Measurements from ENCODE around the gene MAEA.
A peak's percentile ranks its signal among the peaks of the same experiment; 100 is the strongest.

Gene MAEA

DNA sequence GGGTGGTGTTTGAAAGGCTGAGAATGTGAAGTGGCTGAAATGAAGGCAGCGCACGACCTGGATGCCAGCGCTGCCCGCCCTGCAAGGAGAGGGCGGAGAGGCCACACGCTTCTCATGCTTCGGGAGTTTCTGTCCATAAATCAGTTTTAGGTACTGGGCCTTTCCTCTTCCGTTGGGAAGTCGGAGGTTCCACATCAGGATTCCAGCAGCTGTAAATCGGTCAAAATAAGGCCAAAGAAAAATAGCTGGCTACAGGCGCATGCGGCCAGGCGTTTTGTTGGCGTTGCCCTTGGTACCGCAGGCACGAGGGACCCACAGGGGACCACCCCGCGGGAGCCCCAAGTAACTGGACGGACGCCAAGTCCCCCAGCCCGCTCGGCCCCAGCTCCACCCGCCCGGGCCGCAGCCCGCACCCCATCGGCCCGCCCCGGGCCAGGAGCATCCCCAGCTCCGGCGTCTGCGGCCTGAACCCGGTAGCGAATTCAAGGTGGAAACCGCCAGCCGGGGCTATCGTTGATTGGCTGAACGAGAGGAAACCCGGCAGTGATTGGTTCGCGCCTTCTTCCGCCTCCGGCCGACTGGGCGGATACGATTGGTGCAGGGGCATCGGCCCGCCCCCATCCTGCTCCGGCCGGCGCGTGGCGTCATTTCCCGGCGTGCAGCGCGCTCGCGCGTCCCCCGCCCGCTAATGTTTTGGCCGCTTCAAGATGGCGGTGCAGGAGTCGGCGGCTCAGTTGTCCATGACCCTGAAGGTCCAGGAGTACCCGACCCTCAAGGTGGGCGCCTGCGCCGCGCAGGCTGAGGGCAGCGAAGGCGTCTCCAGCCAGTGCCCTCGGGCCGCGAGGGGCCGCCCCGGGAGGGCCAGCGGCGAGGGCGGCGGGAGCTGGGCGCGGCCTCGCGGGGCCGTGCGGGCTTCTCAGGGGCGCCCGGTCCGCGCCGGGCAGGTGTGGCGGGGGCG, at the start of gene MAEA:
TSS of gene MAEA (plus strand) at position 685 of the 958 bp plus-strand sequence. CDS start at position 708, 23 bp downstream.
- peak; percentile 66 to 98 (median 95) for DNase-seq

DNA sequence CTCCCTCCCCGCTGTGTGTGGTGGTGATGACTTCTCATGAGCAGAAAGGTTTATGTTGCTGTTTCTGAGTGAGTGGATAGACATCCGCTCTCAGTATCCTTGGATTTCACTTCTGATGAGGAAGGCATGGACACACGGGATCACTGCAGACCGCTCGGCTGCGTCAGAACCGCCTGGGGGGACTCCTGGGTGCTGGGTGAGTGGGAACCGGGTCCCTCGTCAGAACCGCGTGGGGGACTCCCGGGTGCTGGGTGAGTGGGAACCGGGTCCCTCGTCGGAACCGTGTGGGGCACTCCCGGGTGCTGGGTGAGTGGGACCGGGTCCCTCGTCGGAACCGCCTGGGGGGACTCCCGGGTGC, 49.8 kb upstream of the MAEA start:
- no peak for DNase-seq

DNA sequence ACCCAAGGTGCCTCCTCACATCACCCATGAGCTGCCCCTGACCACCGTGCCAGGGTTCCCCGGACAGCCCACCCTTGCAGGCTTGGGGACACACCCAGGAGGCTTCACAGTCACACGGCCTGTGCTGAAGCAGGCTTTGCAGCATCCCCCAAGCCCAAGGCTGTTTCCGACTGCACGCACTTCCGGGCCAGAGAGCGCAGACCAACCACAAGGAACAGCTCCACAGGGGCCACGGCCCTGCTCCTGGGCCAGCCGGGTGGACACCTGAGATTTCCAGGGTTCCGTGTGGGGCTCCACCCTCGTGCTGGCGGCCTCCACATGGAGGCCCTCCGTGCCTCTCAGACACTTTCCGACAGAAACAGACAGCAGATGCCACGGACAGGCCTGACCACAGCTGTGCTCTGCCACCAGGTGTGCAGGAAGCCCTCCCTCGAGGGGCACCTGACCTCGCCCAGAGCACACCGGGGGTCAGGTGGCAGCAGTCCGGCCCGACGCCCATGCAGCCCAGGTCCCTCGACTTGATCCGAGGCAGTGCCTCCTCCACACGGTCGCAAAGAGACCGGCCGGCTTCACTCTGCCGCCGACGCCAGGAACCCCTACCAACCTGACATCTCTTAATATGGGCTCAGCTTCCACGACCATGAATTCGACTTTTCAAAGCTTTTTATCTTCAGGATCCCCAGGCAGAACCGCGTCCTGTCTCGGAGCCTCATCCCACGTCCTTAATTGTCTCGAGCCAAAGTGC, 48.8 kb upstream of the MAEA start:
- no peak for DNase-seq

DNA sequence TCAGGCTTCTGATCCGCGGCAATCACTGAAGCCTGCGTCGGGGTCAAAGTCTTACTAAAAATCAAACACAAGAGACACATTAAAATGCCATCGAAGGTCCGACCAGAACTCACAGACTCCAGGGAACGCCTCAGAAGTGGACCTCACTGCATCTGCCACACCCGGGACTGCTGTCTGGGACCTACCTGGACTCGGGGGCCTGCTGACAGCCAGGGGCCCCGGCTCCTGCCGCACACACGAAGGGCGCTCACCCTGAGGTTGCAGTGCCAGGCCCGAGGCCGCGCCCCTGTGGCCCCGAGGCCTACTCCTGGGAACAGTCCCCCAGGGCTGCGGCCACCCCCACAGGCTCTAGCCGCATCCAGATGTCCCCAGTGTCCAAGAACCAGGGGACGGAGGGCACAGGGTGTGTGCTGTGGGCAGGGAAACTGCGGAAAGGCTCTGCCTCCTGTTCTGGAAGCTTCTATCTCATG, 48.2 kb upstream of the MAEA start:
- DNase-seq, result no peak

DNA sequence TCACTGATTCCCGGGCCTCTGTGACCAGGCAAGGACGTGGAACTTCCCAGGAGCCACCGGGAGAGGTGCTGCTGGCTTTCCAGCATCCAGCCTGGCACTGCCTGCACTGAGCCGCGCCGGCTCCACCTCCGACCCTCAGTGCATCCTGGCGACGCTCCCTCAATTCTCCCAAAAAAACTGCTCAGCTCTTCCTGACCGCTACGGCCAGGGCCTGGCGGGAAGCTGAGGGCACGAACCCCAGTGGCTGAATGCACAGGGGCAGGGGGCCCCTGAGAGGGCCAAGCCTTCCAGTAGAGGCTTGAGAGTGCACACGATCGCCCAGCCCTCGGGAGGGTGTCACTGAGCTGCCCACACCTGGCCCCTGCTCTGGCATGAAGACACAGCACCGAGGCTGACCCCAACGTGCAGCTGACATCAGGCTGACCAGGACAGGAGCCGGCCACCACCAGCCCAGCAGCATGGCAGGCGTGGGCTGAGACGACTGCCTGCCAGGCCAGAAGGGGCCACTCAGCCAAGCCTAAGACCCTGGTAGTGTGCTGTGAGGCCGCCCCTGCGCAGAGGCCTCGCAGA, 47.7 kb upstream of the MAEA start:
- DNase-seq, result no peak

DNA sequence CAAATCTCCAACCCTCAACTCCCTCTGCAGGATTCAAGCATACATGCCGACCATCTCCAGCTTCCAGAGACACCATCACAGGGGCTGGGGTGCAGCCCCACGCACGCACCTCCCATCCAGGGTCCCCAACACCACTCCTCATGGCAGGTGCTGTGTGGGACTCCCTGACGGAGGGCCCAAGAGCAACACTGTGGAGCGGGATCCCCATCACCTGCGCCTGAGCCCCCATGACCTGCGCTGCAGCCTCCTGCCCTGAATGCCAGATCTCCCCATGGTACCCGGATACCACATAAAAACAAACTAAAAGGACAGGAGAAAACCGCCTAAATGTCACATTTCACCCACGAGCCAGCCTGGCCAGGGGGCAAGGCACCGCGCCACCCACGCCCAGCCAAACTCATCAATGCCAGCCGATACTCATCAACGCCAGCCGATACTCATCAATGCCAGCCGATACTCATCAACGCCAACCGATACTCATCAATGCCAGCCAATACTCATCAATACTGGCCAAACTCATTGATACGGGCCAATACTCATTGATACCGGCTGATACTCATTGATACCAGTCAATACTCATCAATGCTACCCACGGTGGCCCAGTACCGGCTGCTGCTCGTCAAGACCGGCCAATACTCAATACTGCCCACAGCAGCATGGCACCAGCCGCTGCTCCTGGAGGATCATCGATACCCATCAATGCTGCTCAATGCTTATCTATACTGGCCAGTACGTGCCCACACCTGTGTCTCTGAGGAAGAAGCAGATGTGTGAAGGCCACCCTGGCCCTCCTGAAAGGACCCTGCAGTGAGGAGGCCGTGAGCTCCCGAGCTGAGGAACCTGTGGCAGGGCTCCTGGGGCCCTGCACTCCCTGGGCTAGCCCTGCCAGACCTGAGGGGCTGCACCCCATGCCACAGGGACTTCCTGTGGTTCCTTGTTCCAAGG, 46.9 kb upstream of the MAEA start:
- DNase-seq, result no peak

DNA sequence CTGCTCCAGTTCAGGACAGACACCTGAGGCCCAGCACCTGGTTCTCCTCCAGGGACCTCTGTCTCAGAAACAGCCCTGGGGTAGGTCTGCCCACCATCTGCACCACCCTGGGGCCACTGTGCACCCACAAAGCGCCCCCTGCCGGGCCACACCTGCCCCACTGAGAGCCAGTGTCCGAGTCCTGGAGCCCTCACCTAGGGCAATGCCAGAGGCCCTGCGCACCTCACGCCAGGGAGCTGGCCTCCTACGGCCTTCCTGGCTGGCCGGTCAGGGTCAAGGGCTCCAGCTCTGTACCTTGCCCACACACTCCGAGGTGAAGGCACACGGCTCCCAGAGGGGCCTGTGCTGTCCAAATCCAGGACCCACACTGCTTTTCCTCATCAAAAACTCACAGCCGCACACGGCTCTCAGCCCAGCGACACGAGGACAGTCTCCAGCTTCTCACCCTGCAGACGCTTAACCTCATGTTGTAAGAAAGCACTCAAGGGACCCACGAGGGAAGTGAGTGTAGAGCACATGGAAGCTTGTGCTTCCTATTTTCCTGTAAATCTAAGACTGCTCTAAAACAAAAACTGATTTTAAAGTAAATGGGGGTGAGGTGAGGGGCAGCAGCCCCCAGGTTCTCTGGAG, 46.1 kb upstream of the MAEA start:
- no peak for DNase-seq

- DNase-seq, result no peak
Measured at GRCh38 chr4:1244081-1244977, 45.4 kb upstream of the MAEA start.

DNA sequence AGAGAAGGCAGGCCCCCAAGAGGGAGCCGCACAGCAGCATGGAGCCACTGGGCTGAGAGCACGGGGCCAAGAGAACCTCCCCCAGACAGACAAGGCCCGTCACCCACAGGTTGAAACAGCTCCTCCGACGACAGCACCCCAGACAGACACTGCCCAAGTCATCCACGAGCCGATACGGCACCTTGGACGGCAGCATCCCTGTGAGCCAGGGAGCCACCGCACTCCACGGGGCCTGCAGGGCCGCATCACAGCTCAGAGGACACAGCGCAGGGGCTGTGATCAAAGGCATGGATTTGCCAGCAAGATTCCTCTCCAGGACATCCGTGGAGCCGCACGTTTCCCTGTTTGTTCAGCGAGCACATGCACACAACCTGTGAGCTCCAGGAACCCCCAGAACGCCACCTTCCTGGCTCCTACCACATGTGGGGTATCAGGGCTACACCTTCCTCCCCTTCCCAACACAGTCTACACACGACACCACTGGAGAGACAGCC, 44.7 kb upstream of the MAEA start:
- DNase-seq, result no peak

GRCh38 chr4:1245481-1246051, 44.1 kb upstream of the MAEA start:
- no peak for DNase-seq

DNA sequence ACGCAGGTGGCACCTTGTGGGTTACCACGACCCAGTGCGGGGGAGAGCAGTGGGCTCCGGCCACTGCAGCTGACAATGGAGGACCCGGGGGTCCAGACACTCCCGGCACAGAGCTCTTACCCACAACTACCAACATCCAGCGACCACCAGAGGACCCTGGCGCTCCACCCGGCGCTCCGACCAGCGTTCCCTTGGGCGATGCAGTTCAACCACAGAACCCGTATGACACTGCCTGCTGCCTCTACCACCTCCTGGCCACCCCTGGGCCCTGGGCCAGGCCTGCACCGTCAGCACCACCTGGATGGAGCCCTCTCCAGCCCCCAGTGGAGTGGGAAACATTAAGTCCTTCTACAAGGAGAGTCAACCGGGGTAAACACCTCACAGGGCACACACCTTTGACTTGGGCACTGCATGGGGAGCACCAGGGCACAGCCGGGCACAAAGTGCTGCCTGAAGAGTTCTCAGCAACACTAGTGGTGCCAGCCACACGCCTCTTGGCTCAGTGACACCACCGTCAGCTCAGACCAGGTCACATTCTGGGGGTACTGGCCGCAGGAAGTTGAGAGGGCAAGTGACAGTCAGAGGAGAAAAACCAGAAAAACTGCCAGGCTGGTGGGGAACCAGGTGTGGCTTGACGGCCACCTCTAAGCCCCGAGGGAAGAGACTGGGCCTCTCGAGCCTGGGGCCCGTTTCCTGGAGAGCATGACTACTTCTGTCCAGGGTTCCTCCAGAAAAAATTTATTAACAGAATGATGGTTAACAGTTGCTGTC, 43.4 kb upstream of the MAEA start:
- no peak for DNase-seq

GRCh38 chr4:1246901-1247863, 42.5 kb upstream of the MAEA start:
- no peak for DNase-seq

GRCh38 chr4:1247864-1248244, 41.8 kb upstream of the MAEA start:
- peak in 1 of 51 donors; percentile 69 for DNase-seq

GRCh38 chr4:1248245-1249147, 41.2 kb upstream of the MAEA start, which contains the start of gene CTBP1:
CTBP1 (minus strand) TSS chr4:1249130; CDS start chr4:1241331, 7,799 bp downstream.
- peak in 47 of 51 donors; percentile 27 to 98 (median 73) for DNase-seq

- peak in 48 of 51 donors; percentile 29 to 90 (median 73) for DNase-seq
Measured at GRCh38 chr4:1249148-1249730, 40.5 kb upstream of the MAEA start.
